ENCODE measurements around the gene NISCH.
A peak's percentile ranks its signal among the peaks of the same experiment; 100 is the strongest.

The NISCH gene

DNA sequence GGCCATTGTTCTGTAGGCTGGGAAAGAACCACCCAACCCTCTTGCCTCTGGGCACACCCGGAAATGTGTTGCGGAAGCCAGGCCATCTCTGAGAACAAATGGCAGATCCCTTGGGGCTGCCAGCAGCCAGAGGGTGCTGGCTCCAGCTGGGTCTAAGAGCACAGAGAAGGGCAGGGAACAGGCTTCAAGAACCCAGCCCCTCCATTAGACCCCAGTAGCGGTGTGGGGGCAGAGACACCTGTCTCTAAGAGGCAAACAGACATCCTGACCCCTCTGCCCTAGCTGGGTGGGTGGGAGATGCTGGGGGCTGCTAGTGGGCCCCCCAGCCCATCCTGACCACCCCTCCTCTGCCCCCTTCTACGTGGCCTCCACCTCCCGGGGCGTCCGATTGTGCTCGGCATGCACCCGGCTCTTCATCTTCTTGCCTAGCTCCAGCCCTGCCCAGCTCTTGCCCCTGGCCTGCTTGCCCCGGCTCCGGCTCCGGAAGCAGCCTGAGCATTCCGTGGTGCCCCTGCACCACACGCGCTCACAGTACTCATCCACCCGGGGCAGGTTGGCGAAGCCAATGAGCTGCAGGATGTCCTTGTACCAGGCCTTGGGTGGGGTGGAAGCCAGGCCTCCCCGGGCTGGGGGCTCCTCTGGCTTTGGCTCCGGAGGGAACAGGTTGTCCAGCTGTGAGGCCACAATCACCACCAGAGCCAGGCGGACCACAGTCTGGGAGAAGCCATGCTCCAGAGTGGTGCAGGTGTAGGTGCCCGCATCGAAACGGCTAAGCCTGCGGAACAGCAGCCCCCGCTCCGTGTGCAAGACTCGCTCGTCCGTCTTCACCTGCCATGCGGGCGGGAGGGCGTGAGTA lies 19.9 kb upstream of the NISCH start:
- DNase-seq = no peak

DNA sequence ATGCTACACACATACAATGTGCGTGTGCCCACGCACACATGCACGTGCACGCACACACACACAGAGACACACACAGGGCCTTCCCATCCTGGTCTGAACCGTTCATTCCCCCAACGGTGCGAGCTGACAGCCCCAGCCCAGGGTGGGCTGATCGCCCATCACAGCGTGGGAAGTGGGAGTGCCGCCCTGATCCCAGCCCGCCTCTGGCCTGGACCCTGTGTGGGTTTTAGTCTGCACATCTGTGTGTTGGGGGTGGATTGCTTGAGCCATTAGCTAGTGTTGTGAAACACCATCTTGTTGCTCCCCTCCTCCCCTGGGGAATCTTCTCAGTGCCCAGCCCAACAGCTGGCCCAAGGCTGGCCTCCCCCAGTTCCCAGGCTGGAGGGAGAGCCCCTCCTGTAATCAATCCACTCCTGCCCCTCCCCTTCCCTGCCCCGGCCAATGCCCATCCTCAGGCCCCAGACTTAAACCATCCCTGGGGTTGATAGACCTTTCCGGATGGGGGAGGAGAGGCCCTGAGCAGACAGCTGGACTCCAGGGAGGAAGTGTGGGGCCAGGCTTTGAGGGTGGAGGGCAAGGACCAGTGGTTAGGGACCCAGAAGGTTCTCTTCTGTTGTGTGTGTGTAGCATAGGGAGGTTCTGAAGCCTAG lies 18.8 kb upstream of the NISCH start:
- DNase-seq = no peak

- DNase-seq = no peak
These were observed 17.9 kb upstream of the NISCH start for GRCh38 chr3:52437326-52438103.

DNA sequence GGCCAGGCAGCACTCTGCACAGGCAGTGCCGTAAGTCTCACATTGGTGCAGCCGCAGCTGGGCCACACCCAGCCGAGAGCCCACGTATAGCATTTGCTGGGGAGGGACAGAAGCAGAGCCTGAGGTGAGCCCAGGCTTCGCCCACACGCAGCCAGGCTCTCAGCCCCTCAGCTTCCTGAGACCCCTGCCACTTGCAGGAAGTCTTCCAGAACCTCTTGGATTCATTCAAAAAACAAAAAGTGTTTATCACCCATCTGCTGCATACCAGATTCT lies 17.4 kb upstream of the NISCH start:
- DNase-seq = no peak

- no peak for DNase-seq
These were observed 16.6 kb upstream of the NISCH start for GRCh38 chr3:52438579-52439425.

DNA sequence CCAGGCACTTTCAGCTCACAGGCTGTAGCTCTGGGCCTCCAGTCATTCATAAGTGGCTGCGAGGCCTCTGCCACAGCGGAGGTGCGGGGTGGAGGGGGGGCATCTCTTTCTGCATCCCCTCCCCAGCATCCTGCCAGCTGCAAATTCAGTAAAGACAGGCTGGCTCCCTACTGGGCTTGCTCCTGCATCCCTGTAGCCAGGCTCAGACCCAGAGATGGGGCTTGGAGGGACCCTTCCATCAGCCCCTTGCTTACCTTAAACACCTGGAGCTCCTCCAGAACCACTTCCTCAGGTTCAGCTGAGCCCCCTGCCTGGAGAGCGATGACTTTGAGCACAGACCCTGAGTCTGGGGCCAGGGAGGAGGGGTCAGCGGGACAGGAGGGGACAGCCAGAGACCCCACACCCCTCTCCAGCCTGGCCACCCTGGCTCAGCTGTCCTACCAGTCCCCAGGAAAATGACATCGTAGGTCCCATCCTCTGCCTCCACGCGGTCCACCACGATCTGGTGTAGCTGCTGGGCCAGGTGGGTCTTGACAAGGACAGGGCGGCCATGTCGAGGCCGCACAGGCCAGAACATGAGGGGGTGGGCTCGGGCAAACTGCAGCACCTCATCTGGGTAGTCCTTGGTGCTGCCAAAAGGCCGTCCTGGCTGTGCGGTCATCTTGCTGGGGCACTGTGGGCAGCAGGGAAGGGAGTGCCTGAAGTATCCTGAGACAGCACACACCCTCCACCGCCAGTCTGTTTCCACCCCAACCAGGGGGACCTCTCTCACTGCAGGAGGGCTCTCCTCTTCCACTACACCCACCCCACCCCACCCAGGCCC lies 15.8 kb upstream of the NISCH start:
- no peak for DNase-seq

GRCh38 chr3:52440249-52440551 lies 15.2 kb upstream of the NISCH start:
- DNase-seq = no peak

- no peak for DNase-seq
These were observed 14.7 kb upstream of the NISCH start for GRCh38 chr3:52440671-52441070.

GRCh38 chr3:52441091-52441771 lies 14.2 kb upstream of the NISCH start:
- no peak for DNase-seq

DNA sequence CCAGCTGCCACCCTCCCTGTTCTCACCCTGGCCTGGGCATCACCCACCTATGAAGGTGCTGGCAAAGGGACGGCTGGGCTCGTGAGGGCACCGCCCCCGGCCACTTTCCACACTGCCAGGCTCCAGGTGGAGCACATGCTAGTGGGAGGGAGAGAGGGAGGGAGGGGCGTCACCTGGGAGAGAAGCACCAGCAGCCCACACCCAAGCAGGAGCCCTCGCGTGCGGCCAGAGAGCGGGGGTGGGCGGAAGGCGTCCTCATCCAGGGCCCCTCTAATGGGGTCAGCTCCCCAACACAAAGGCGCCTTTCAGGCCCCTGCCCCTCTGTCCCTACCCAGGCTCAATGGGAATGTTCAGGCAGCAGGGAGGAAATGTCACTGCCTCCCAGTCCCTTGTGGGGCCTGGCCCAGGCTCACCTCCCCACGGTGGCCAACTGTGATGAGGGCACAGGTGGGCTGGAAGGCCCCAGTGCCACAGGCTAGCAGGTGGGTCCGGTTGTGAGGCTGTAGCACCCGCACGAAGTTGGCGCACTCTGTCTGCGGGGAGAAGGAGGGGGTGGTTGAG lies 13.6 kb upstream of the NISCH start:
- no peak for DNase-seq

- DNase-seq = no peak
These were observed 12.8 kb upstream of the NISCH start for GRCh38 chr3:52442409-52443267.

DNA sequence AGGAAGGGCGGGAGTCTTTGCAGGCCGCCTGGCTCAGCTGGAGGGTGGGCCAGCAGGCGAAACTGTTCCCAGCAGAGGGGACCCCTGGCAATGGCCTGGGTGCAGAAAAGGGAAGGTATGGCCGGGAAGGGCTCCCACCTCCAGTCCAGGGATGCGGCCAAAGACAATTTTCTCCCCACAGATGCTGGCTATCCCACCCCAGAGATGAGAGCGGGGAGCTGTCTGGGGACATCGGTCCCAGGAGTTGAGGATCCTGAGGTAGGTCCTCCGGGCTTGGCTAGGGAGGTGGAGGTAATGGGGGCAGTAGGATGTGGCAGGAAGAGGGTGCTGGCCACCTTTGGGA lies 12.2 kb upstream of the NISCH start:
- DNase-seq = no peak

DNA sequence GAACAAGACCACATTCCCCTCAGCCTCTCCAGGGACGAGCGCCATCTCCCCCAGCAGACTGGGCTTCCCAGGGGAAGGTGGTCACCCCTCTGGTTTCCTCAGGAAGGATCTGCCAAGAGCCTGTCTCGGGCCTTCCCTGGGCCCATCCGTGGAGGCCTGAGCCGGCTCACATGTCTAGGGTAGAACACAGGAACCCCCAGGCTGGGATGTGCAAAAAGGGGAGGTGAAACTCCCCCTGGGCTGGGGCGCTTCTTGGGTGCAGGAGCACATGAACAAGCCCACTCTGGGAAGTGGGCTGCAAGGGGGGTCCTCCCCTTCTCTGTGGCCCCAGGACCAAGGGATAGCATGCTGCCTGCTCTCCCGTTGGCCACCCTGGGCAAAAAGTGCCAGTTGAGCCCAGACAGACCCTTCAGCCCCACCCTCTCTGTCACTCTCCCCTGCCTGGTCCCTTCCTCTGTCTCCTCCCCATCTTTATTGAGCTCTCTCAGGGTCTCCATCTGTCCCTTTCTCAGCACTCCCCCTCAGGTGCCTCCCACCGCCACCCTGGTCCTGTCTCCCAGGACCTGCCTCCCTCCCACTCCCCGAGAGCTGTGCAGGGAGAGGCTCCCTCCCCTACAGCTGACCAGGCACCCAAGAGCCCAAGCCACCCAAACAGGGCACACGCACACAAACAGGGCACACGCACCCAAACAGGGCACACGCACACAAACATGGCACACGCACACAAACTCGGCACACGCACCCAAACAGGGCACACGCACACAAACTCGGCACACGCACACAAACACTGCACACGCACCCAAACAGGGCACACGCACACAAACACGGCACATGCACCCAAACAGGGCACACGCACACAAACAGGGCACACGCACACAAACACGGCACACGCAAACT lies 11.4 kb upstream of the NISCH start:
- DNase-seq = no peak

DNA sequence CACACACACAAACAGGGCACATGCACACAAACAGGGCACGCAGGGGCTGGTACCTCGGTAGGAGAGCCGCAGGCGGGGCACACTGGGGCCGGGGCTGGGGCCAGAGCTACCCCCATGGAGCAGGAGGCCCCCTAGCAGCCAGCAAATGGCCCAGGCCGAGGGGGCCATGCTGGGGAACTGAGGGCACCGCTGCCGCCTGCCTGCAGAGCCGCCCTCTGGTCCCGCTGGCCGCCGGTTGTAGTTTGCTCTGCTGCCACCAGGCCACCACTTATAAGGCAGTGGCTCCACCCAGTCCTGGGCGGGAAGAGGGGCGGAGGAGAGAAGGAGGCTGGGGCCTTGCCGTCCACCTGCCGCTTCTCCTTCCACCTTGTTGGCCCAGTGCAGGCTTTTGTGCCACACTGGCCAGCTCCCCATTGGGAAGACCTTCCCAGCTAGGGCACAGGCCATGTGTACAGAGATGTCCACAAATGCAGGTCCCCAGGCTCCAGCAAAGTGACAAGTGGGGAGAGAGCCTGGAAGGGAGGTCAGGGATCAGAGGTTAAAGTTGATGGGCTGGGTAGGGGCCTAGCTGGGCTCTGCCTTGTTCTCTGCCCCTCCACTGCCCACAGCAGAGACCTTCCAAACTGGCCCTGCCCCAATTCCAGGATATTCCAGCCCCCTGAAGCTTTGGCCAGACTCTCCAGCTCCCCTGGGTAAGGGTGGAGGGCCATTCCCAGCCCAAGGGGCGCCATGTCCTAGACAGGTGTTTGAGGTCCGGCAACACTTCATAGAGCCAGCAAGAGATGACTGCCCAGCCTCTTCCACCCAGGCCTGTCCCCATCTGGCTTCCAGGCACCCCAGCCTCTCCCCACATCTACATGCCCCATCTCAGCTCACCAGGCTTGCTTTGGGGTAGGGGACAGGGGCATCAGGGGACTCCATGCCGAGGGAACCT lies 10.3 kb upstream of the NISCH start, which contains the start of gene SEMA3G:
Gene SEMA3G, minus strand, starts transcription at position 244 of the 934 bp plus-strand sequence. Its CDS starts 76 bp downstream, at position 168.
- peak; percentile 90 for DNase-seq

- no peak for DNase-seq
These were observed 9.4 kb upstream of the NISCH start for GRCh38 chr3:52446042-52446441.

DNA sequence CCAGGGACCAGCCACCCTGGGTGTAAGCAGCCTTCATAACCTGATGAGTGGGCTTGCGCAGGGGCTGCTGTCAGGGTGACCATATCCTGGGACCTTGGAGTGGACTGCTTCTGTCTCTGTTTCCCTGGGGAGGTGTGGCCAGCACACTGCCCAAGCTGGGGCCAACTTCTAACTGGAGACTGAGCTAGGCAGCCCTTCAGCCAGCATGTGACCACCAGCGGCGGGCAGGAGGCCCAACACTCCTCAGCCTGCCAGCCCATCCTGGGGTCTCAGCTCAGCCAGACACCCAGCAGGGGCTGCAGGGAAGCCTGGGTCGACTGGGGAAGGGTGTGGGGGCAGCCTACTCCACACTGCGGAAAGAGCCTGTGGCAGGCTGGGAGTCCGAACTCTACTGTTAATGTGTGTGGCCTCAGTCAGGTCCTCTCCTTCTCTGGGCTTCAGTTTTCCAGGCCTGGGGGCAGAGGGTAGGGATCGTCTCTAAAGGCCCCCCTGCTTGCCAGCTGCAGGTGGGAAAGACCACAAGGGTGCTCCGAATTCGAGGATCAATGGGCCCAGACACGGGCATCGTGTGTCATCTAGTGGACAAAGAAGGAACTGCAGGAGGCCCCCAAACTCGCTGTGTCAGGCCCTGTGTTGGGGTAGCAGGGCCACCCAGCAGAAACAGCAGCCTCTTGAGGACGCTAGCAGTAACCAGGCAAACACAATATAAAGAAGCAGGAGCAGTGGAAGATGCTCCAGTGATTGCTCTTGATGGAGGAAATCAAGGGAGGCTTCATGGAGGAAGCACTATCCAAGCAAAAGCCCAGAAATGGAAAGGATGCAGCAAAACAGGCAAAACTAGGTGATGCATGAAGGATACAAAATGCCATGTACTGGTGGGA lies 8.5 kb upstream of the NISCH start:
- peak; percentile 81 for DNase-seq

All from stimulated activated CD4-positive, alpha-beta T cell treated with anti-CD3 and anti-CD28 coated beads, Interleukin-15, amount 100 ng/mL, for 24 hours (primary cell).